ENCODE measurements around the gene PLCB1.

- TF ChIP-seq CTCF (IDR thresholded peaks at IDR 0.05), result no peak
- no peak for TF ChIP-seq POLR2A (IDR thresholded peaks at IDR 0.05)
- no peak for TF ChIP-seq POLR2AphosphoS5 (IDR thresholded peaks at IDR 0.05)
Measured at GRCh38 chr20:8662433-8662954, 530.4 kb downstream of the PLCB1 start.

Data from breast epithelium (tissue), 3 donors.